Transverse colon (tissue), 4 donors: ENCODE results near the gene MCM9. TPM values are rescaled to one million over a fixed set of nuclear protein-coding genes. Genes with fewer than 3 reads are reported as not detected.

ENCODE experiments used
- DNase-seq: peaks from one replicate; pipeline ENCODE4 v3.0.0-alpha.2; 2019
- H3K27ac ChIP-seq, 4 donors: fragments of 200-600 bp; sonication (generic); 2 replicates each; pipeline ENCODE4 v1.5.1; 2016 to 2018; ENCODE audit warnings: inconsistent platforms in 4 of 4
- H3K27me3 ChIP-seq: fragments of 200-600 bp; sonication (generic); 2 replicates; pipeline ENCODE4 v1.5.1; 2017; ENCODE audit warnings: inconsistent platforms
- H3K36me3 ChIP-seq, 4 donors: fragments of 200-600 bp; sonication (generic); 2 replicates each; pipeline ENCODE4 v1.5.1; 2017 to 2019; ENCODE audit warnings: inconsistent platforms in 4 of 4
- H3K4me1 ChIP-seq, 4 donors: fragments of 200-600 bp; sonication (generic); 2 replicates each; pipeline ENCODE4 v1.5.1; 2017 to 2020; ENCODE audit warnings: inconsistent platforms in 4 of 4
- H3K4me3 ChIP-seq, 4 donors: fragments of 200-600 bp; sonication (generic); 1 replicate in 1 of 4; 2 replicates in 3 of 4; pipeline versions ENCODE4 v1.5.1 to v1.6.1; 2017 to 2019; ENCODE audit warnings: inconsistent platforms in 4 of 4
- H3K9me3 ChIP-seq, 2 donors: fragments of 200-600 bp; sonication (generic); 2 replicates each; pipeline ENCODE4 v1.5.1; 2017 to 2019; ENCODE audit warnings: inconsistent platforms in 2 of 2
- CTCF ChIP-seq, 5 experiments: fragments of 200-600 bp in 3 of 5; fragments of 450-650 bp in 2 of 5; sonication (generic) in 3 of 5; IDR thresholded peaks; 1 replicate in 2 of 5; 2 replicates in 3 of 5; pipeline ENCODE4 v1.5.1; 2016 to 2017; ENCODE audit warnings: antibody characterized with exemption in 5 of 5, inconsistent platforms in 3 of 5, mild to moderate bottlenecking in 2 of 5, moderate library complexity in 1 of 5
- EP300 ChIP-seq: sonication (generic); formaldehyde crosslinking; IDR thresholded peaks from one replicate; pipeline ENCODE4 v1.6.1; 2017; ENCODE audit warnings: antibody characterized with exemption, low read depth
- POLR2A ChIP-seq: fragments of 450-650 bp; IDR thresholded peaks from one replicate; pipeline ENCODE4 v1.6.1; 2016; ENCODE audit warnings: antibody characterized with exemption, mild to moderate bottlenecking, moderate library complexity
- POLR2AphosphoS5 ChIP-seq, 3 donors: sonication (generic); formaldehyde crosslinking; IDR thresholded peaks; one replicate each; pipeline ENCODE4 v1.6.1; 2016; ENCODE audit warnings: antibody characterized with exemption in 3 of 3
- WGBS, 2 donors: methylation state at CpG; one replicate each; pipeline ENCODE4 v1.1.5; 2018; ENCODE audit warnings: low coverage in 1 of 2; 5-methylcytosine and 5-hydroxymethylcytosine counted together
- in situ Hi-C, 4 donors: fragments of 200-750 bp; cut with MboI; loops; one replicate each; pipeline versions ENCODE4 v1.15.0 to v1.15.1; 2017; ENCODE audit warnings: low sequenced_read_pairs in 3 of 4, low pct_ligation_motif_present in 1 of 4, low pct_unique_long_range_greater_than_20kb in 1 of 4
- intact Hi-C: fragments of 100-400 bp; cut with DNase I; formaldehyde crosslinking; loops from one replicate; pipeline ENCODE4 v1.15.1; 2023; ENCODE audit warnings: low total_unique reads
- total RNA-seq, 4 donors: library from RNA; depleted of rRNA; stranded (reverse); fragments of >200 nt; gene quantifications; one replicate each; pipeline ENCODE4 v1.1.0, GENCODE V29; 2016

MCM9 gene
- total RNA-seq, 4 donors from 2014 or later = 5.2 to 27.6 (median 19.0) TPM

- no peak overlapping the region for H3K4me3 ChIP-seq
- no peaks in the 10 kb centered on the region for H3K4me1 ChIP-seq
- no peaks in the 10 kb centered on the region for H3K9me3 ChIP-seq
- WGBS, 2 donors = 77 to 87% methylated on average over 4 of the region's 4 CpGs
- DNase-seq = no peak
- H3K27ac ChIP-seq = no peak overlapping the region
- H3K36me3 ChIP-seq = no peaks in the 10 kb centered on the region
- intact Hi-C loops (no loop called here), in situ Hi-C loops (loop anchor here in 3 of 4 donors (10.0 kb wide), 1 partner anchor 155 kb away; no protein-coding TSS in a partner anchor)
- no peaks in the 10 kb centered on the region for H3K27me3 ChIP-seq
- TF ChIP-seq POLR2AphosphoS5 (IDR thresholded peaks at IDR 0.05) (no peak), POLR2A (no peak), CTCF (IDR thresholded peaks at IDR 0.05) (no peak), EP300 (no peak)
Observed at GRCh38 chr6:118959903-118960302, 24.9 kb upstream of the MCM9 start.

GRCh38 chr6:118953391-118953790 is 18.4 kb upstream of the MCM9 start:
- H3K4me3 ChIP-seq = no peak overlapping the region
- intact Hi-C loops (no loop called here), in situ Hi-C loops (no loop called here)
- H3K36me3 ChIP-seq = no peaks in the 10 kb centered on the region
- H3K27ac ChIP-seq = no peak overlapping the region
- 78 to 85% methylated on average over 2 of the region's 2 CpGs for WGBS, 2 donors
- H3K9me3 ChIP-seq = no peaks in the 10 kb centered on the region
- no peaks in the 10 kb centered on the region for H3K27me3 ChIP-seq
- no peak for TF ChIP-seq POLR2AphosphoS5 (IDR thresholded peaks at IDR 0.05)
- TF ChIP-seq POLR2A = no peak
- TF ChIP-seq EP300 = no peak
- TF ChIP-seq CTCF (IDR thresholded peaks at IDR 0.05) = no peak
- DNase-seq = no peak
- no peaks in the 10 kb centered on the region for H3K4me1 ChIP-seq

DNA sequence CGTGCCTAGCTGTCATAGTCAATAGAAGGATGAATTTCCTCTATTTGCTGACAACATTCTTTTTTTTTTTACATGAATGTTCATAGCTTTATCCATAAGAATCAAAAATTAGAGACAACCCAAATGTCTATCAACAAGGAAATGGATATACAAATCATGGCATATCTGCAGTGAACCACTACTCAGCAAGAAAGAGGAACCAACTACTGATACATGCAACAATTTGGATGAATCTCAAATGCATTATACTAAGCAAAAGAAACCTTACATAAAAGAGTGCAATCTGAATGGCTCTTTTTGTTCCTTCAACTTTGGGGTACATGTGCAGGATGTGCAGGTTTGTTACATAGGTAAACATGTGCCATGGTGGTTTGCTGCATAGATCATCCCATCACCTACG is 17.7 kb upstream of the MCM9 start:
- 97 to 100% methylated on average over 2 of the region's 2 CpGs for WGBS, 2 donors
- Histone ChIP-seq H3K4me3 (no peak overlapping the region), H3K36me3 (no peaks in the 10 kb centered on the region), H3K27ac (no peak overlapping the region), H3K9me3 (peaks cover 0 to 4% of the 10 kb centered on the region in 2 donors), H3K4me1 (no peaks in the 10 kb centered on the region), H3K27me3 (no peaks in the 10 kb centered on the region)
- in situ Hi-C loops (no loop called here), intact Hi-C loops (no loop called here)
- no peak for TF ChIP-seq POLR2A
- DNase-seq = no peak

- H3K27ac ChIP-seq = no peak overlapping the region
Observed at GRCh38 chr6:118945217-118945616, 10.3 kb upstream of the MCM9 start.

More at GRCh38 chr6:118945217-118945616, 10.3 kb upstream of the MCM9 start:
- DNase-seq = no peak
- Histone ChIP-seq H3K4me1 (no peaks in the 10 kb centered on the region), H3K27me3 (no peaks in the 10 kb centered on the region), H3K36me3 (no peaks in the 10 kb centered on the region), H3K4me3 (no peak overlapping the region), H3K9me3 (peaks cover 15 to 25% of the 10 kb centered on the region in 2 donors)
- in situ Hi-C loops = no loop called here
- intact Hi-C loops = no loop called here
- TF ChIP-seq POLR2A = no peak
- TF ChIP-seq EP300 = no peak
- TF ChIP-seq POLR2AphosphoS5 (IDR thresholded peaks at IDR 0.05) = no peak
- TF ChIP-seq CTCF (IDR thresholded peaks at IDR 0.05) = no peak
